ENCODE results near the gene ESPNL. TPM values are rescaled to one million over a fixed set of nuclear protein-coding genes. Genes with fewer than 3 reads are reported as not detected.

ESPNL gene
- total RNA-seq, 4 donors from 2014 or later: 0.19 to 0.47 (median 0.25) TPM

DNA sequence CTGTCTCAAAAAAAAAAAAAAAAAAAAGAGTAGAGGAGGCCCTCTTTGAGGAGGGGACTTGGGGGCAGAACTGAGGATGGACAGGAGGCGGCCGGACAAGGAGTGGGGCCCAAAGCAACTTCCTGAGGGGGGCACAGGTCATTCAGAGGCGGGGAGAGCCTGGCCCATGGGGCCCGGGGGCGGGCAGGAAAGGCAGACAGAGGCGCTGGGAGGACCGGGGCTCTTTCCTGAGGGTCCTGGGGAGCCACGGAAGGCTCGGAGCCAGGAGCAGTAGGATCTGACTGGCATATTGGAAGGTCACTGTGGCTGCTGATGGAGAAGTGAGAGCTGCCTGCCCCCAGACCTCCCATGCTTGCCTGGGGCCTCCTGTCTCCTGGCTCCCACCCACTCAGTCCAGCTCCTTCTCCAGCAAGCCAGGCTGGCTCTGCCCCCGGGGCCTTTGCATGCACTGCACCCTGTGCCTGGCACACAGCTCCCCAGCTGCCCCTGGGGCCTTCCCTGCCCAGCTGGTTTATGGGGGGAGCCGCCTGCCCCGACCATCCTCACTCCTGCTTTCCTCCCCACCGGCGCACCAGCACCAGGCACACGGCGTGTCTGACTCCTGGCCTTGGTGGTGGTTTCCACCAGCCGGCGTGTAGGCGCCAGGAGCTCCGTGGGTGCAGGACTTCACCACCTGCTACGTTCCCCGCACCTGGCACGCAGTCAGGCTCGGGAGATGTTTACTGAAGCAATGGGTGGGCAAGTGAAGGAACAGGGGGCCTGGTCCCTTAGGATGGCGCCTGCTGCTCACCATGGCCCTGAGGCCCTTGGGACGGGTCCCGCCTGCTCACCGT is 5.6 kb downstream of the ESPNL start:
- no peak for TF ChIP-seq CTCF (IDR thresholded peaks at IDR 0.05)
- no peak for ATAC-seq (ENCODE audit: low FRiP score)
- no peak for DNase-seq (ENCODE audit: low spot score)

DNA sequence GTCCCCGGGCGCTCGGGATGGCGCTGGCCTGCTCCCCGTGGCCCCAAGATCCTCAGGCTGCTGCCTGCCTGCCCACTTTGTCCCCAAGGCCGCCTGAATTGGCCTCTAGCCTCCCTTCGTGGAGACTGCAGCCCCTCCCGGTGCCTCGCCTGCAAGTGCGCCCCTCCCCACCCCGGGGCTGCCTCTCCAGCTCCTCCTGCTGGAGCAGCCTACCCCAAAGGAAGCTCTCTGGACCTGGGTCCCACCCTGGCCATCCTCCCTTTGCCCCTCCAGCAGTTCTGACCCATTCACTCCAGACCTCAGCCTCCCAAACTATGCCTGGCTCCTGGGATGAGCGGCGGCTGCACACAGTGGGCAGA is 6.2 kb downstream of the ESPNL start:
- DNase-seq (ENCODE audit: low spot score) (no peak), ATAC-seq (ENCODE audit: low FRiP score) (no peak)
- TF ChIP-seq CTCF (IDR thresholded peaks at IDR 0.05): no peak

DNA sequence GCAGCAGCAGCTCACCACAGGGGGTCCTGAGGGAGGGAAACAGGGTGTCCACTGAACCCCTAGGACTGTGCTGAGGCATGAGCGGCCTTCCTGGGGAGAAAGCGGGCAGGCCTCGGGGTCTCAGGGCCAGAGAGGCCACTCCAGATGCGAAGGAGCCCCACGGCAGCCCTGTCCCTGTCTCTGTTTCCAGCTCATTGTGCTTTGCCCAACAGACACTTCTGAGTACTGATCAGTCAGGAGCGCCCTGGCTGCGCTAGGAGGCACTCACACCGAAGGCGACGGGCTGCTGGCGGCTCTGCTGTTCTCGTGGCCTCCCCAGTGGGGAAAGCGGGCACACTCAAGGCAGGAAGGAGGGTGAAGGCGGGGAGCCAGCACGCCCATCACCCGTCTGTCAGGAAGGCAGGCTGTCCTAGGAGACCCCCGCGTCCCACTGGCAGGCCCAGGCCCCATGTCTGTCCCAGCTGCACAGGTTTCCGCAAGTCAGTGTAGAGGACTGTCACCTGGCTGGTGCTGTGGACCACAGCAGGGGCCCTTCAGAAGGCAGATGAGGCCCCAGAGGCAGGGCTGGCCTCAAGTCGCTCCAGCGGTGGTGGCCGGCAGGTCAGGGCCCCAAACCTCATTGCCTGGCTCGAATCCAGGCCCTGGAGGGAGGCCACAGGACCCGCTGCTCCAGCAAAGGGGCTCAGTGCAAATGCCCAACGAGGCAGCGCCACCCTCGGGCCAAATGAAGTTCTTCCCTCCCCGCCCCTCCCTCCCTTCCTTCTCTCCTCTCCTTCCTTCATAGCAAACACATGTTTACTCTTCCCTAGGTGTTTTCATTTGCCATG is 6.8 kb downstream of the ESPNL start:
- TF ChIP-seq CTCF (IDR thresholded peaks at IDR 0.05): no peak
- ATAC-seq (ENCODE audit: low FRiP score) (no peak), DNase-seq (ENCODE audit: low spot score) (no peak)

- no peak for TF ChIP-seq CTCF (IDR thresholded peaks at IDR 0.05)
- DNase-seq (ENCODE audit: low spot score): no peak
- no peak for ATAC-seq (ENCODE audit: low FRiP score)
Observed at GRCh38 chr2:238107525-238108422, 7.6 kb downstream of the ESPNL start.

- TF ChIP-seq CTCF (IDR thresholded peaks at IDR 0.05): no peak
- DNase-seq (ENCODE audit: low spot score) (no peak), ATAC-seq (ENCODE audit: low FRiP score) (no peak)
Observed at GRCh38 chr2:238108423-238109183, 8.5 kb downstream of the ESPNL start.

- no peak for TF ChIP-seq CTCF (IDR thresholded peaks at IDR 0.05)
- ATAC-seq (ENCODE audit: low FRiP score) (no peak), DNase-seq (ENCODE audit: low spot score) (no peak)
Observed at GRCh38 chr2:238113611-238114010, 13.5 kb downstream of the ESPNL start.
